GM12878 (cell line): ENCODE results near the gene HIP1. TPM values are rescaled to one million over a fixed set of nuclear protein-coding genes. Genes with fewer than 3 reads are reported as not detected.

Source experiments
- CREM ChIP-seq: IDR thresholded peaks from 2 replicates; pipeline ENCODE4 v1.6.1; 2014; ENCODE audit warnings: antibody characterized with exemption, low read depth
- EED ChIP-seq: sonication (generic); IDR thresholded peaks from 2 replicates; pipeline ENCODE4 v1.6.1; 2016; ENCODE audit warnings: antibody characterized with exemption, low read depth
- EGR1 ChIP-seq, 2 experiments: IDR thresholded peaks; 1 replicate in 1 of 2; 2 replicates in 1 of 2; pipeline ENCODE4 v1.6.1; 2011 to 2012; ENCODE audit warnings: low read depth in 2 of 2, low read length in 2 of 2, borderline replicate concordance in 1 of 2, mild to moderate bottlenecking in 1 of 2, moderate library complexity in 1 of 2
- ELK1 ChIP-seq: IDR thresholded peaks from 2 replicates; pipeline ENCODE4 v1.6.1; 2012; ENCODE audit warnings: low read depth, low read length, improper control_type of control experiment
- FOXM1 ChIP-seq: IDR thresholded peaks from 2 replicates; pipeline ENCODE4 v1.6.1; 2012; ENCODE audit warnings: low read depth, mild to moderate bottlenecking, inconsistent platforms, low read length, moderate library complexity
- HSF1 ChIP-seq: fragments of 150-350 bp; IDR thresholded peaks from 2 replicates; pipeline ENCODE4 v1.6.1; 2014; ENCODE audit warnings: mild to moderate bottlenecking, low read depth, low read length
- JUND ChIP-seq: IDR thresholded peaks from 2 replicates; pipeline ENCODE4 v1.6.1; 2012; ENCODE audit warnings: low read depth, mild to moderate bottlenecking, low read length, improper control_type of control experiment, moderate library complexity
- LARP7 ChIP-seq: fragments of 450-650 bp; IDR thresholded peaks from 2 replicates; pipeline ENCODE4 v1.6.1; 2017; ENCODE audit warnings: mild to moderate bottlenecking
- MTA2 ChIP-seq: fragments of 450-650 bp; IDR thresholded peaks from 2 replicates; pipeline ENCODE4 v1.6.1; 2016; ENCODE audit warnings: low read depth, mild to moderate bottlenecking, moderate library complexity
- NKRF ChIP-seq: fragments of 450-650 bp; conservative IDR thresholded peaks from 2 replicates; pipeline ENCODE4 v1.6.1; 2017; ENCODE audit warnings: mild to moderate bottlenecking, moderate library complexity
- RFX5 ChIP-seq: IDR thresholded peaks from 2 replicates; pipeline ENCODE4 v1.6.1; 2011; ENCODE audit warnings: low read depth, low read length, improper control_type of control experiment
- SKIL ChIP-seq: fragments of 450-650 bp; IDR thresholded peaks from 2 replicates; pipeline ENCODE4 v1.6.1; 2017; ENCODE audit warnings: mild to moderate bottlenecking, low read depth, inconsistent platforms; ENCODE audit not compliant: poor library complexity, severe bottlenecking
- SMARCA5 ChIP-seq: fragments of 450-650 bp; IDR thresholded peaks from 2 replicates; pipeline ENCODE4 v1.6.1; 2017; ENCODE audit warnings: mild to moderate bottlenecking
- TAF1 ChIP-seq: IDR thresholded peaks from 2 replicates; pipeline ENCODE4 v1.6.1; 2011; ENCODE audit warnings: mild to moderate bottlenecking, low read depth, low read length, borderline replicate concordance
- TCF3 ChIP-seq: IDR thresholded peaks from 2 replicates; pipeline ENCODE4 v1.6.1; 2012; ENCODE audit warnings: low read depth, mild to moderate bottlenecking, low read length, borderline replicate concordance; ENCODE audit not compliant: insufficient read depth
- YY1 ChIP-seq: IDR thresholded peaks from 2 replicates; pipeline ENCODE4 v1.6.1; 2011; ENCODE audit warnings: low read depth, mild to moderate bottlenecking, low read length
- ZNF207 ChIP-seq: fragments of 450-650 bp; IDR thresholded peaks from 2 replicates; pipeline ENCODE4 v1.6.1; 2014; ENCODE audit warnings: antibody characterized with exemption, mild to moderate bottlenecking, borderline replicate concordance
- ZNF592 ChIP-seq: fragments of 450-650 bp; IDR thresholded peaks from 2 replicates; pipeline ENCODE4 v1.6.1; 2017; ENCODE audit warnings: mild to moderate bottlenecking, moderate library complexity
- ZSCAN29 ChIP-seq: fragments of 450-650 bp; IDR thresholded peaks from 2 replicates; pipeline ENCODE4 v1.6.1; 2017; ENCODE audit warnings: mild to moderate bottlenecking, moderate library complexity
- polyA plus RNA-seq, 11 experiments: library from polyadenylated mRNA; depleted of rRNA in 4 of 11; unstranded in 6 of 11; stranded (reverse) in 5 of 11; fragments of >200 nt; fragmentation: Nextera tagmentation in 4 of 11; fragmentation: Illumina TruSeq in 1 of 11; extraction: Ambion mirVana in 4 of 11; extraction: Trizol in 1 of 11; gene quantifications; 1 replicate in 1 of 11; 2 replicates in 10 of 11; pipeline versions ENCODE4 v1.2.1 to v1.2.3, GENCODE V29; 2011 to 2016; ENCODE audit warnings: inconsistent platforms in 2 of 11, missing spikeins in 2 of 11, low read depth in 1 of 11
- total RNA-seq, 4 experiments: library from RNA; depleted of rRNA in 3 of 4; stranded (reverse); fragments of >200 nt in 3 of 4; fragmentation: Illumina TruSeq in 1 of 4; extraction: Trizol in 1 of 4; gene quantifications; 2 replicates each; pipeline versions ENCODE4 v1.2.1 to v1.2.3, GENCODE V29; 2013 to 2021

The HIP1 gene
- total and polyA plus RNA-seq, 10 of the 15 experiments (the other 5 are each of a cell fraction or from before 2014, with no cell fraction given), result 1.2 to 9.7 (median 3.2) TPM

- TF ChIP-seq TCF3 (peak; percentile 98), JUND (peak; percentile 67; the same call in 1 of the 2 replicates), HSF1 (no peak), ELK1 (no peak), ZNF592 (no peak), EGR1 (IDR thresholded peaks at IDR 0.05; ENCODE audit: borderline replicate concordance in 1 of 2, low read depth in 2 of 2, low read length in 2 of 2) (0 out of 3 replicates have a peak, but pooled peaks of 1 of the 2 experiments have one; percentile 8), ZNF207 (no peak), ZSCAN29 (no peak), FOXM1 (peak; percentile 87), YY1 (no peak), TAF1 (no peak), SMARCA5 (peak; percentile 91), MTA2 (peak; percentile 96), SKIL (no peak), LARP7 (no peak), EED (peak; percentile 93), NKRF (no peak), RFX5 (no peak), CREM (peak; percentile 80)
Measured at GRCh38 chr7:75662579-75663301, 76.0 kb downstream of the HIP1 start (continued).
